ENCODE data around the gene RDX. TPM values are rescaled to one million over a fixed set of nuclear protein-coding genes. Genes with fewer than 3 reads are reported as not detected.

The RDX gene
- total RNA-seq, 2 donors from 2014 or later: 121 to 127 TPM

DNA sequence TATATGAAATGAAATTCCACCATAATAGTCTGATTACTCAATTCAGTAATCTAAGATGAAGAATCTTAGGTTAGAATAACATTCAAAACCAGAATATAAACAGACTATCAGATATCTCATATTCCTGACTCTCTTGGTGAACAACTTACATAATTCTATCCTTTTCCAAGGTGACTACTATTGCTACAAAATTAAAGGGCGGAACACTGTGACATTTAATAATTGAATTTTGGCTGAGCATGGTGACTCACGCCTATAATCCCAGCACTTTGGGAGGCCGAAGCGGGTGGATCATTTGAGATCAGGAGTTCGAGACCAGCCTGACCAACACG lies 34.4 kb downstream of the RDX start:
- H3K36me3 Mint-ChIP-seq (ENCODE audit: low read depth): peaks cover 60% of the 10 kb centered on the region
- peaks cover 4% of the 10 kb centered on the region for H3K9me3 ChIP-seq (ENCODE audit: control insufficient read depth, low read length)
- peaks cover 91% of the 10 kb centered on the region for H3K36me3 ChIP-seq (ENCODE audit: control insufficient read depth, insufficient read depth, low read length)
- H3K27ac ChIP-seq (ENCODE audit: low read depth, low read length): no peak overlapping the region
- no peak overlapping the region for H3K4me3 Mint-ChIP-seq
- no peak for DNase-seq
- no peaks in the 10 kb centered on the region for H3K27me3 ChIP-seq (ENCODE audit: control insufficient read depth, insufficient read depth, low read length, poor library complexity, severe bottlenecking)
- H3K4me3 ChIP-seq (ENCODE audit: low read length): no peak overlapping the region
- no peak overlapping the region for H3K9ac ChIP-seq (ENCODE audit: extremely low read depth, low read length, poor library complexity, severe bottlenecking)
- no peak overlapping the region for H3K27ac Mint-ChIP-seq
- WGBS, 2 experiments (ENCODE audit: insufficient coverage in 1 of 2, insufficient read length in 1 of 2): 97% methylated on average over 6 of the region's 6 CpGs
- H3K9me3 Mint-ChIP-seq: no peaks in the 10 kb centered on the region
- H3K4me1 ChIP-seq (ENCODE audit: control insufficient read depth, insufficient read depth, low read length): no peaks in the 10 kb centered on the region
- TF ChIP-seq, protein P1, sequence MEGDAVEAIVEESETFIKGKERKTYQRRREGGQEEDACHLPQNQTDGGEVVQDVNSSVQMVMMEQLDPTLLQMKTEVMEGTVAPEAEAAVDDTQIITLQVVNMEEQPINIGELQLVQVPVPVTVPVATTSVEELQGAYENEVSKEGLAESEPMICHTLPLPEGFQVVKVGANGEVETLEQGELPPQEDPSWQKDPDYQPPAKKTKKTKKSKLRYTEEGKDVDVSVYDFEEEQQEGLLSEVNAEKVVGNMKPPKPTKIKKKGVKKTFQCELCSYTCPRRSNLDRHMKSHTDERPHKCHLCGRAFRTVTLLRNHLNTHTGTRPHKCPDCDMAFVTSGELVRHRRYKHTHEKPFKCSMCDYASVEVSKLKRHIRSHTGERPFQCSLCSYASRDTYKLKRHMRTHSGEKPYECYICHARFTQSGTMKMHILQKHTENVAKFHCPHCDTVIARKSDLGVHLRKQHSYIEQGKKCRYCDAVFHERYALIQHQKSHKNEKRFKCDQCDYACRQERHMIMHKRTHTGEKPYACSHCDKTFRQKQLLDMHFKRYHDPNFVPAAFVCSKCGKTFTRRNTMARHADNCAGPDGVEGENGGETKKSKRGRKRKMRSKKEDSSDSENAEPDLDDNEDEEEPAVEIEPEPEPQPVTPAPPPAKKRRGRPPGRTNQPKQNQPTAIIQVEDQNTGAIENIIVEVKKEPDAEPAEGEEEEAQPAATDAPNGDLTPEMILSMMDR (conservative IDR thresholded peaks at IDR 0.05): no peak
- peaks cover 2% of the 10 kb centered on the region for H3K4me1 Mint-ChIP-seq
- no peaks in the 10 kb centered on the region for H3K27me3 Mint-ChIP-seq (ENCODE audit: insufficient read depth)

DNA sequence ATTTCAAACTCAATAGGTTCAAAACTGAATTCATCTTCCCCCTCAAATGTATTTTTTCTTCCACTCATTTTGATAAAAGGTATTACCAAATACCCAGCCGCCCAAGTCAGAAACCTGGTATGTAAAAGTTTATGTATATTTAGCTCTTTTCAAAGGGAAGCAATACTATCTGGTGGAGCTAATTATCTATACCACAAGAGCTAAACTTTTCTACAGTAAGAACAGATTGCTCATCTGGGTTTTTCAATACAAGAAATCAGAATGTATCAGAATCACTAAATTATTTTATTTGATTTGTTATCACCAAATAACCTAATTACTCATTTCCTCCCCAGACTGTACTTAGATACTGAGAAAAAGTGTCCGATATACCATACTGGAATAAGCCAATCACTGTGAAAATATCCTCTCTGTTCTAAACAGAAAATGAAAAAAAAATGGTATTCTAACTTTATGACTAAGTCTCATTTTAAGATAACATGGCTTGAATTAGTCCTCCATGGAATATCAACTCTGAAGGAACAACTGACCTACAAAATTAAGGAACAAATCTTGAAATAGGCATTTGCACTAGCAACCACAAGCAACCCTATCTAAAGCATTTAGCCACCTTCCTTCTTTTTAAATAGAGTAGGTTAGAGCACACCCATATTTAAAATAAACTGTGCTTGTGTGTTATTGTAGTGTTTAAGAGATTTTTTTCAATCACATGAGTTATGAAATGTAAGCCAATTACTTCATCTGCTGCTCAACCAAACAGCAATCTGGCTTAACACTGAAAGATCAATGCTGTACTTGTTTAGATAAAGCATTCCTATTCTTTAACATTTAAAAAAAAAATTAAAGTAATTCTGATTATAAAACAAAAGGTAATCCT lies 35.0 kb downstream of the RDX start:
- no peak overlapping the region for H3K27ac ChIP-seq (ENCODE audit: low read depth, low read length)
- no peak overlapping the region for H3K4me3 Mint-ChIP-seq
- H3K27me3 ChIP-seq (ENCODE audit: control insufficient read depth, insufficient read depth, low read length, poor library complexity, severe bottlenecking): no peaks in the 10 kb centered on the region
- peaks cover 4% of the 10 kb centered on the region for H3K9me3 ChIP-seq (ENCODE audit: control insufficient read depth, low read length)
- no peak overlapping the region for H3K4me3 ChIP-seq (ENCODE audit: low read length)
- H3K27ac Mint-ChIP-seq: no peak overlapping the region
- no peaks in the 10 kb centered on the region for H3K27me3 Mint-ChIP-seq (ENCODE audit: insufficient read depth)
- H3K4me1 ChIP-seq (ENCODE audit: control insufficient read depth, insufficient read depth, low read length): no peaks in the 10 kb centered on the region
- TF ChIP-seq, protein P1 (conservative IDR thresholded peaks at IDR 0.05): no peak
- WGBS, 2 experiments (ENCODE audit: insufficient coverage in 1 of 2, insufficient read length in 1 of 2): 100% methylated on average over 1 of the region's 2 CpGs; no CpG with 5 or more reads in 1 of the 2 experiments
- H3K9me3 Mint-ChIP-seq: no peaks in the 10 kb centered on the region
- H3K36me3 Mint-ChIP-seq (ENCODE audit: low read depth): peaks cover 59% of the 10 kb centered on the region
- no peak overlapping the region for H3K9ac ChIP-seq (ENCODE audit: extremely low read depth, low read length, poor library complexity, severe bottlenecking)
- DNase-seq: no peak
- peaks cover 92% of the 10 kb centered on the region for H3K36me3 ChIP-seq (ENCODE audit: control insufficient read depth, insufficient read depth, low read length)
- peaks cover 2% of the 10 kb centered on the region for H3K4me1 Mint-ChIP-seq

GRCh38 chr11:110253525-110253924 lies 42.9 kb downstream of the RDX start:
- H3K4me3 ChIP-seq (ENCODE audit: low read length): no peak overlapping the region
- 89 to 98% methylated on average over 1 to 2 of the region's 3 CpGs for WGBS, 2 experiments (ENCODE audit: insufficient coverage in 1 of 2, insufficient read length in 1 of 2)
- H3K27ac ChIP-seq (ENCODE audit: low read depth, low read length): no peak overlapping the region
- no peak for DNase-seq
- Mint-ChIP-seq H3K4me3 (no peak overlapping the region), H3K27ac (no peak overlapping the region), H3K4me1 (peaks cover 4% of the 10 kb centered on the region), H3K27me3 (ENCODE audit: insufficient read depth) (no peaks in the 10 kb centered on the region), H3K36me3 (ENCODE audit: low read depth) (peaks cover 51% of the 10 kb centered on the region), H3K9me3 (no peaks in the 10 kb centered on the region)
- peaks cover 96% of the 10 kb centered on the region for H3K36me3 ChIP-seq (ENCODE audit: control insufficient read depth, insufficient read depth, low read length)
- no peaks in the 10 kb centered on the region for H3K27me3 ChIP-seq (ENCODE audit: control insufficient read depth, insufficient read depth, low read length, poor library complexity, severe bottlenecking)
- TF ChIP-seq, protein P1 (conservative IDR thresholded peaks at IDR 0.05): no peak
- no peak overlapping the region for H3K9ac ChIP-seq (ENCODE audit: extremely low read depth, low read length, poor library complexity, severe bottlenecking)
- H3K4me1 ChIP-seq (ENCODE audit: control insufficient read depth, insufficient read depth, low read length): peaks cover 3% of the 10 kb centered on the region
- no peaks in the 10 kb centered on the region for H3K9me3 ChIP-seq (ENCODE audit: control insufficient read depth, low read length)
